HG03280 (cell line): ENCODE results near the gene HSPA13.
"Not testable (repeated sequence)": the region's sequence is repeated elsewhere in the genome, so short reads cannot be mapped to it uniquely, and the experiment has no call there.

ENCODE experiments used
- ATAC-seq: cut with Tn5 transposase; IDR thresholded peaks from one replicate; pipeline ENCODE4 v1.9.1; 2021; ENCODE audit warnings: mild to moderate bottlenecking, moderate library complexity; ENCODE audit not compliant: unreplicated experiment

The HSPA13 gene, protein sequence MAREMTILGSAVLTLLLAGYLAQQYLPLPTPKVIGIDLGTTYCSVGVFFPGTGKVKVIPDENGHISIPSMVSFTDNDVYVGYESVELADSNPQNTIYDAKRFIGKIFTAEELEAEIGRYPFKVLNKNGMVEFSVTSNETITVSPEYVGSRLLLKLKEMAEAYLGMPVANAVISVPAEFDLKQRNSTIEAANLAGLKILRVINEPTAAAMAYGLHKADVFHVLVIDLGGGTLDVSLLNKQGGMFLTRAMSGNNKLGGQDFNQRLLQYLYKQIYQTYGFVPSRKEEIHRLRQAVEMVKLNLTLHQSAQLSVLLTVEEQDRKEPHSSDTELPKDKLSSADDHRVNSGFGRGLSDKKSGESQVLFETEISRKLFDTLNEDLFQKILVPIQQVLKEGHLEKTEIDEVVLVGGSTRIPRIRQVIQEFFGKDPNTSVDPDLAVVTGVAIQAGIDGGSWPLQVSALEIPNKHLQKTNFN

DNA sequence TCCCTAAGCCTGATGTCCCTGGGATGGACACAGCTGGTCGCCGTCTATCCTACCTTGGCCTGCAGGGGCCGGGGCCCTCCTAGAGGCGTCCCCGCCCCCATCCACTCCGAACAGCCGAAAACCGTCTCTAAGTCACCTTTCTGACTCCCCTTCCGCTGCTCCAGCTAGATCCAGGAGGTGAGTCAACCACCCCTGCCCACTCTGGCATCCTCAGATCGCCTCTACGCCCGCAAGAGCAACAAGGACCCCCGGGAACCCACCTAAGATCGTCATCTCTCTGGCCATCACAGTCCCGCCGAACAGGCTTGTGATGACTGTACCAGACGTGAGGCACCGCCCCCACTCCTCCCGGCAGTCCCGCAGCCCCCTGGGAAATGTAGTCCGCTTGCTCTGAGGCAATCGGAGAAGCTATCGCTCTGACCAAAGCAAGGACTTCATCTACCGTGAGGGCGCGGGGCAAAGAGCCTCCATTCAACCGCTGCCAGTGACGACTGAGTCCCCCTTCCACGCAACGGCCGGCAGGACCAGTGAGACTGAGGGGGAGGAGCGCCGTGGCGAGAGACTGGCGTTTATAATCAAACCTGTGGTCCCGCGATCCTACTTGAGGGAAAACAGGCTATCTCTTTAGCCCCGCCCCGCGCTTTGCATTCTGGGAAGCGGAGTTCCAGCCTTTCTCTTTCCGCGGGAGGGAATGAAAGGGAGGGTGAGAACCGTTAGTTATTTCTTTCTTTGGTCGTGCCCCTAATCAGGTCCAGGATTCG lies at the start of gene HSPA13:
Gene HSPA13, minus strand, starts transcription at position 312 of the 761 bp plus-strand sequence. Its CDS starts 27 bp downstream, at position 285.
- ATAC-seq, result peak; percentile 97

DNA sequence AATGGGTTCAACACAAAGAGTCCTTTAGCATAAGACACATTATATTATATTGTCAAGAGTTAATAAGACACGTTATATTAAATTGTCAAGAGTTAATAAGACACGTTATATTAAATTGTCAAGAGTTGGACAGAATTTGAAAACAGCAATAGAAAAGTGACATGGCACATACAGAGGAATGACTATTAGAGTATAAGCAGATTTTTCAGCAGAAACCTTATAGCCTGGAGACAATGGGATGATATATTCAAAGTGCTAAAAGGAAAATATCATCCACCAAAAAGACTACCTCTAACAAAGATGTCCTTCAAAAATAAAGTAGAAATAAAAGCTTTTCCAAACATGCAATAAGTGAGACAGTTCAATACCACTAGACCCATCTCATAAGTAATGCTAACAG lies 36.0 kb upstream of the HSPA13 start:
- no peak for ATAC-seq

- ATAC-seq, result no peak
These were observed 32.1 kb upstream of the HSPA13 start for GRCh38 chr21:14414932-14415508.

GRCh38 chr21:14405962-14406361 lies 23.0 kb upstream of the HSPA13 start:
- no peak for ATAC-seq

DNA sequence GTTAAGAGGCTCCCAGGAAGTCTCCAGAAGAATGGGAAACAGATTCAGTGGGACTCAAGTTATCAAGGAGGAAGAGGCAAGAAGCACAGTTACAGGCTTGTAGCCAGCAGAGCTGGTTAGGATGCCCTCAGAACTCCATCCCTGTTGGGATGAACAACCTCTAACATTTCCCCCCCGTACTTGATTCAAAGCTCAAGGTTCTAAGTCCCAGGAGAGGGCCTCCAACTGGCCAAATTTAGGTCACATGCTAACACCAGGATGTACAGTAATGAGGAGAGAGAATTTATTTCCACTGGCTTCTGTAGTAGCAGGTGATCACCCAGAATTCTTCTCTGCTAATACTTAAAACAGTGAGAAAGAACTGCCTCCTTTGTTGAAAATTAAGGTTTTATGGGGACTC lies 22.3 kb upstream of the HSPA13 start:
- no peak for ATAC-seq

- no peak for ATAC-seq
These were observed 20.9 kb upstream of the HSPA13 start for GRCh38 chr21:14403681-14404318.

DNA sequence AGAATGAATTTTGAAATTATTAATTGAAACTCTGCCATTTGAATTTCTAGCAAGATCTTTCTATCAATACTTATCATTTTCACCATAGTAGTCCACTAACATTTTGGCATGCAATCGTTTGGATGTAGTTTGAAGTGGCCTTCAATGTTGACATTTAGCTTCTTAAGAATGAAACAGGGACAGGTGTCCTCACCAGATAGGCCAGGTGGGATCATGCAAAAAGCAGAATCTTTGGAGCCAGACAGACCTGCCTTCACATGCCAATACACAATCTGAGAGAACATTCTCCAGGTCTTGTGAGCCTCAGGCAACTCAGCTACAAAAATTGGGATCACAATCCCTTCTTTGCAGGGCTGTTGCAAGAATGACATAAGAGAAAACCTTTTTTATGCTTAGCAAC lies 18.3 kb upstream of the HSPA13 start:
- no peak for ATAC-seq

DNA sequence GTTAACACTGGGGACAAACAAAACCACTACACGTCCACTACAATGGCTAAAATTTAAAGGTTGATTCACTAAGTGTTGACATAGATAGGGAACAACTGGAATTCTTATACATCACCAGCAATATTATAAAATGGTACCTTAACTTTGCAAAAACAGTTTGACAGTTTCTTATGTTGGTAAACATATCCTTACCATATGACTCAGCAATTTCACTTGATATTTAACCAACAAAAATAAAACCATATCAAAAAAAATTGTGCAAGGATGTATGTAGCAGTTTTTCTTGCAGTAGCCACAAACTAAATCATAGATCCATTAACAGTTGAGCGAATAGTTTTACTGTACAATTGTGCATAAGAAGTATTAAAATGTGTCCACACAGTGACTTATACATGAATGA lies 5.3 kb upstream of the HSPA13 start:
- no peak for ATAC-seq

DNA sequence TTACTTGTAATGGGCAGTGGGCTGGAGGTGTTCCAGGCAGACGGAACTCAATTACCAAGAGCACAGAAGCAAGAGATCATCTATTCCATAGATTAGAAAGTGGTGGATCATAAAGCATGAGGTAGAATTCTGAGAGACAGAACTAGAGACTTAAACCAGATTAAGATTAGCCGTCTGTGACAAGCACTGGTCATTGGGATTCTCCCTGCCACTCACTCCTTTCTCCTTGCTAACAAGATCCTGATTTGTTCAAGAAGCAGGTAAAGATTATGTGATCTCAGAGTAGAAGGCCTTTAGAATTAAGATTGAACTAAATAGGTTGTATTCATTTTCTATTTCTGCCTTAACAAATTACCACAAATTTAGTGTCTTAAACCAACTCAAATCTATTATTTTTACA lies 1.5 kb upstream of the HSPA13 start:
- no peak for ATAC-seq

- peak; percentile 25 for ATAC-seq
These were observed 742 bp upstream of the HSPA13 start for GRCh38 chr21:14383596-14384180.

- no peak for ATAC-seq
These were observed 486 bp downstream of the HSPA13 start for GRCh38 chr21:14382486-14382834.

DNA sequence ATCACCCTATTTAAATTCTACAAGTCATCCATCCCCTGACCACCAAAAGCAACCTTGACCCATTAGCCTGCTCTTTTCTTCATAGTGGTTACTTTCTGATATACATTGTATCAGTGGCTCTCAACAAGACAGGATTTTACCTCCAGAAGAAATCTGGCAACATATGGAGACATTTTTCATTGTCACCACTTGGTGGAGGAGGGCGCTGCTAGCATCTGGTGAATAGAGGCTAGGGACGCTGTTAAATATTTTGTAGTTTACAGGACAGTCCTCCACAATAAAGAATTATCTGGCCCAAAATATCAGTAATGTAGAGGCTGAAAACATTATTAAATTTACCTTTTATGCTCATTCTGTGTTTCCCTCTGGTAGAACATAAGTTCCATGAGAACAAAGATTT lies 6.1 kb downstream of the HSPA13 start:
- no peak for ATAC-seq

- ATAC-seq, result no peak
These were observed 15.9 kb downstream of the HSPA13 start for GRCh38 chr21:14366998-14367397.

DNA sequence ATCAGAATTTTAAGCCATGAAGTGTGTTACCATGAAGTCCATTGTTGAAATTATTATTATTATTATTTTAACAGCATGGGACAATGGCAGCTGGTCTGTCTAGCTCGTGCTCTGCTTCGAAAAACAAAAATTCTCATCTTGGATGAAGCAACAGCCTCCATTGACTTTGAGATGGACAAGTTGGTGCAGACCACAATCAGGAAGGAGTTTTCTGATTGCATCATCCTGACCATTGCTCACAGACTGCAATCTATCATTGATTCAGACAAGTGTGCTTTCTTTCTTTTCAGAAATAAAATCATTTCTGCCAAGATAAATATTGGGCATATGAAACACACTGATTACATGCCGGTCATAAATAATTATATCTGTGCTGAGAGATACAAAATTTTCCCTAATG lies 21.0 kb downstream of the HSPA13 start:
- ATAC-seq, result no peak

DNA sequence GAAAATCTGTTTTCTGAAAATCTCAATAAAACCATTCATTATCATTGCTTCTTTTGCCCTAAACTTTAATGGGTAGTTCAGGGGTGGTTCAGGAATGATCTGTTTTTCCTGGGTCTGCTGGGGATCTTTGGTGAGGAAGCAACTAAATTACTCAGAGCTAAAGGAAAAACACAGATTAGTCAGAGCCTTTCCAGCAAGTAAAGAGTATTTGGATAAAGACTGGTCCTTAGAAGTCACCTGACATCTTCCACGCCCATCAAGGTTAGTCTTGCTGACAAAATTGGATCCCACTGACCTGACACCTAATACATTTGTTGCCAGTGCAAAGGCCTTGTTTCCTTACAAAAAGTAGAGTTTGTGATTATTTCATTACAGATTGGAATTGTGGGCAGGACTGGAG lies 24.2 kb downstream of the HSPA13 start:
- no peak for ATAC-seq

DNA sequence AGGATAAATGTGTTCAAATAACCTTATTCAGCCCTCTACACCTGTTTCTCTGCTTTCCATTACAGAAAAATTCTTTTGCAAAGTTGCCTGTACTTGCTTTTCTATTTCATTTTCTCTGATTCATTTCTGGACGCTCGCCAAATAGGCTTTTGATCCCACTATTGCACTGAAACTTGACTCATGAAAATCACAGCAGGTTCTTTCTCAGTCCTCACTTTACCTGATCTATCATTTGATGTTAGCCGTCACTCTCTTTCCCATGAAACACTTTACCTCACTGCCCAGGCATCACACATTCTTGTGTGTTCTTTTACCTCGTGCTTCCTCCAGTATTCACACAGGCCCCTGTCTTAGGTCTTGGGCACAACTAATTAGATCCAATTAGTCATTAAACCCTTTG lies 26.2 kb downstream of the HSPA13 start:
- no peak for ATAC-seq

DNA sequence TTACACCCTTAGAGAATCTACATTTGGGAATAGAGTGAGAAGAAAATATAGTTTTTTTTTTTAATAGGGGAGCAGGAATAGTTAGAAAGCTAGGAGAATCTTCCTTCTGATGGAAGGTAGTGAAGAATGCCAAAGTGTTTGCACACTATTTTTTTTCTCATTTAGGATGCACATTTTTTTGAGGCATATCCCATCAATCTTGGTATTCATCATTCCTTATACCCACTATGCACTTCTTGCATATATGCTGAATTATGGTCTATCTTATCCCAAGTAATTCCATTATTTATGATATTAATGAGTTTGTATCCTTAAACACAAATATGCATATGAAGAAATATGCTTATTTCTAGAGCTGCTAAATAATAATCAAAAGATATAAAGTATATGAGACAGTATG lies 28.4 kb downstream of the HSPA13 start:
- no peak for ATAC-seq

DNA sequence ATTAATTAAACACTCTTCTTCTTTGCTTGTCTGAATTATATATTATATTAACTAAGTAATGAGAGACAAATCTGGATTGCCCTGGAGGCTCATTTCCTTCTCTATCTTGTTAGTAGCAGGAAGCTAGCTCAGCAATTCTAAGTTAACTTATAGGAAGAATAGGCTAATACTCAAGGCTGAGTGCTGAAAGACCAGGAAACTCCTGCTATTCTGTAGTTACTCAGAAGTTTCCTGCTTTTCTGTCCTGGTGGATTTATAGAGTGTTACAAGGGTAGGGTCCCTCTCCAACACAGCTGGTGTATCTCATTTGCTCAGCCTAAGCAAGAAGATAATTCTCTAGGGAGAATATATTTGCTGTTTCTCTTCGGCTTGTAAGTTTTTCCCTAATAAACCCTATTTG lies 29.2 kb downstream of the HSPA13 start:
- no peak for ATAC-seq

DNA sequence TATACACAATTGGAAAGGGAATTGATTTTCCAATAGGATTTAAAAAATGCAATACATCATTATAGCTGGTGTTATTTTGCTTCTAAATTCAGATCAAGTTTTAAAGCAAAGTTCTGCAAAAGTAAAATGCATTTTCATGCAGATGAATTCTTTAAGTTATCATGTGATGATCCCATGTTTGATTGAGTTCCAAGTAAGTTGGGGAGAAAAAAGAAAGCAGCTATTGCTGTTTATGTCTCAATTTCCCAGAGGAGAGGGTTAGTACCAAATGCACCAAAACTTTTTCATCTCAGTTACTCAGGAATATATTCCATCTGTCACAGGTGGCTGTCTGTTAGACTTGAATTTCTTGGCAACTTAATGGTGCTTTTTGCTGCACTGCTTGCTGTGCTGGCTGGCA lies 29.7 kb downstream of the HSPA13 start:
- ATAC-seq, result no peak

DNA sequence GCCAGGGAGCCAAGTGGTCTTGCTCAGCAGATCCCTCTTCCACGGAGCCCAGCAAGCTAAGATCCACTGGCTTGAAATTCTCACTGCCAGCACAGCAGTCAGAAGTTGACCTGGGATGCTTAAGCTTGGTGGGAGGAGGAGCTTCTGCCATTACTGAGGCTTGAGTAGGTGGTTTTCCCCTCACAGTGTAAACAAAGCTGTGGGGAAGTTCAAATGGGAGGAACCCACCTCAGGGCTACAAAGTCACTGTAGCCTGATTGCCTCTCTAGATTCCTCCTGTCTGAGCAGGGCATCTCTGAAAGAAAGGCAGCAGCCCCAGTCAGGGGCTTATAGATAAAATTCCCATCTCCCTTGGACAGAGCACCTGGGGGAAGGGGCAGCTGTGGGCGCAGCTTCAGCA lies 55.6 kb downstream of the HSPA13 start:
- ATAC-seq, result not testable (repeated sequence)

DNA sequence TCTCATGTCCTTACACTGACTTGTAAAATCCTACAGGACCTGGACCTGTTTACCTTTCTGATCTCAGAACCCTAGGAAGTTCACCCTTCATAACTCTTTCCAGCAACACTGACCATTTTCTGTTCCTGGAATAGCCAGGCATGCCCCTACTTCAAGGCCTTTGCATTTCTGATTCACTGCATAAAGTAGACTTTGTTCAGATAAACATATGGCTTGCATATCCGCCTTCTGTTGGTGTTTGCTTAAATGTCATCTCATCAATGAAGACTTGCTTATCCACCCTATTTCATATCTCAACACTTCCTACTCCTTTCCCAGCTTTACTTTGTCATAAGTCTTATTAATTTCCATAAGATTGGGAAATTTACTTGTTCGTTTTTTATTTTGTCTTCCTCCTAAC lies 57.4 kb downstream of the HSPA13 start:
- no peak for ATAC-seq
